ENCODE measurements around the gene DYNC1I1. TPM values are rescaled to one million over a fixed set of nuclear protein-coding genes. Genes with fewer than 3 reads are reported as not detected.

DYNC1I1 gene
- total RNA-seq, 4 donors from 2014 or later = 1.4 to 10.7 (median 3.4) TPM

- H3K27me3 ChIP-seq = no peaks in the 10 kb centered on the region
- no peaks in the 10 kb centered on the region for H3K4me1 ChIP-seq
- no peaks in the 10 kb centered on the region for H3K36me3 ChIP-seq
- TF ChIP-seq POLR2A (IDR thresholded peaks at IDR 0.05) = no peak
- TF ChIP-seq CTCF (IDR thresholded peaks at IDR 0.05) = no peak
- no peak overlapping the region for H3K4me3 ChIP-seq
- H3K9me3 ChIP-seq = no peaks in the 10 kb centered on the region
- H3K27ac ChIP-seq = no peak overlapping the region
- no peak for DNase-seq
Observed at GRCh38 chr7:96034940-96035727, 262.8 kb downstream of the DYNC1I1 start.

GRCh38 chr7:96040250-96040772 is 268.0 kb downstream of the DYNC1I1 start:
- DNase-seq = no peak
- H3K4me1 ChIP-seq = no peaks in the 10 kb centered on the region

GRCh38 chr7:96041171-96041570 is 268.8 kb downstream of the DYNC1I1 start:
- Histone ChIP-seq H3K4me3 (no peak overlapping the region), H3K4me1 (no peaks in the 10 kb centered on the region), H3K9me3 (no peaks in the 10 kb centered on the region), H3K27ac (no peak overlapping the region), H3K27me3 (no peaks in the 10 kb centered on the region), H3K36me3 (no peaks in the 10 kb centered on the region)
- TF ChIP-seq POLR2A (IDR thresholded peaks at IDR 0.05) (no peak), CTCF (IDR thresholded peaks at IDR 0.05) (no peak)
- DNase-seq = no peak

More at GRCh38 chr7:96040250-96040772, 268.0 kb downstream of the DYNC1I1 start:
- Histone ChIP-seq H3K27me3 (no peaks in the 10 kb centered on the region), H3K4me3 (no peak overlapping the region), H3K36me3 (no peaks in the 10 kb centered on the region), H3K27ac (no peak overlapping the region), H3K9me3 (no peaks in the 10 kb centered on the region)
- no peak for TF ChIP-seq CTCF (IDR thresholded peaks at IDR 0.05)
- no peak for TF ChIP-seq POLR2A (IDR thresholded peaks at IDR 0.05)

- TF ChIP-seq CTCF (IDR thresholded peaks at IDR 0.05) (no peak), POLR2A (IDR thresholded peaks at IDR 0.05) (no peak)
- no peak overlapping the region for H3K27ac ChIP-seq
- H3K4me3 ChIP-seq = no peak overlapping the region
- H3K36me3 ChIP-seq = no peaks in the 10 kb centered on the region
- no peaks in the 10 kb centered on the region for H3K4me1 ChIP-seq
- H3K27me3 ChIP-seq = no peaks in the 10 kb centered on the region
- H3K9me3 ChIP-seq = no peaks in the 10 kb centered on the region
- no peak for DNase-seq
Observed at GRCh38 chr7:96045181-96045580, 272.8 kb downstream of the DYNC1I1 start.

GRCh38 chr7:96045919-96046318 is 273.6 kb downstream of the DYNC1I1 start:
- no peak for DNase-seq
- H3K27ac ChIP-seq = no peak overlapping the region
- H3K27me3 ChIP-seq = no peaks in the 10 kb centered on the region
- no peaks in the 10 kb centered on the region for H3K9me3 ChIP-seq
- H3K36me3 ChIP-seq = no peaks in the 10 kb centered on the region
- TF ChIP-seq CTCF (IDR thresholded peaks at IDR 0.05) (no peak), POLR2A (IDR thresholded peaks at IDR 0.05) (no peak)
- H3K4me3 ChIP-seq = no peak overlapping the region
- no peaks in the 10 kb centered on the region for H3K4me1 ChIP-seq
